Left kidney (tissue), 2 donors: ENCODE measurements around the gene SCUBE3. TPM values are rescaled to one million over a fixed set of nuclear protein-coding genes. Genes with fewer than 3 reads are reported as not detected.

ENCODE experiments used
- DNase-seq: peaks from one replicate; pipeline ENCODE4 v3.0.0-alpha.2; 2013
- polyA plus RNA-seq: library from polyadenylated mRNA; unstranded; fragments of 120-200 nt; gene quantifications from one replicate; pipeline ENCODE4 v1.2.1, GENCODE V29; 2013; ENCODE audit not compliant: insufficient read length

Gene SCUBE3
- polyA plus RNA-seq, 1 donor: 63.6 TPM

DNA sequence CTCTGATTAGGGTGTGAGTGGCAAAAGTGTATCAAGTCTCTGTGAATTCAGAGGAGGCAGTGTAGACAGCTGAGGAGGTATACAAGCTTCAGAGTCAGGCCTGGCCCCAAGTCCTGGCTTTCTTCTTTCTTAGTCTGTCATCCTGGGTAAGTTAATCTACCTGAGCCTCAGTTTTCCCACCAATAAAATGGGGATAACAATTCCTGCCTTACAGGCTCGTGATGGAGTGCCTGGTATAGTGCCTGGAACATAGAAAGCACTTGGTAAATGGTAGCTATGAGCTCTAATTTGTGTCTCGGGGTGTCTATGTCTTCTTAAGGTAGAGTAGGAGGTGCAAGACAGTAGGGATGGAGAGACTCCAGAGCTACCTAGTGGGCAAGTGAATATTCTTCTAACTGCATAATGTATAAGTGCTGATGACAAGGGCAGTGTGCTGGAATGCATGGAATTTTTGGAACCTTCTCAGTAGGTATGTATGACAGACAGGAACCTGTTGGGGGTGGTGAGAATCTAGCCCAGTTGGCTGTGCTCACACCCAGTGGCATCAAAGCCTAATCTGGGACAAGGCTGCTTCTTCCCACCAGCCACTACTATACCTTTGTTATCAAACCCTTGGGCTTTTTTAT, 4.0 kb upstream of the SCUBE3 start:
- no peak for DNase-seq

DNA sequence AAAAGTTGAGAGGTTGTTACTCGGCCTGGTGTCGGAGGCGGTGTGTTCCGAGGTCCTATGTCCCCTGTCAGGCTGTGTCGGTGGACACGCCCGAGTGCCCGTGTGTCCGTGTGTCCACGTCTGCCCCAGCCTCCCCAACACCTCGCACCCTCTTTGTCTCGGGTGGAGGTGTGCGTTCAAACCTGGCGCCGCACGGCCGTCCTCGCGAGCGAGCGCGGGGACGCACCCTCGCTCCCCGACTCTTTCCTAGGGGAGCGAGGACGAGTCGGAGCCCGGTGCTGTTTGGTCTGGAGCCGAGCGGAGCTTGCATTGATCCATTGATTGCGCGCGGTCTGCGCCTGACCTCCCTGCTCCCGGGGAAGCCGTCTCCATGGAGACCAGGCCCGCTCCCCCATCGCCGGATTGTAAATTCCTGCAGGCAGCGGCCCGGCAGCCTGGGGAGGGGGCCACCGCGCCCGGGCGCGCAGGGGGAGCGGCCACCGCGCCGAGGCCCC, 411 bp upstream of the SCUBE3 start:
- DNase-seq: no peak

DNA sequence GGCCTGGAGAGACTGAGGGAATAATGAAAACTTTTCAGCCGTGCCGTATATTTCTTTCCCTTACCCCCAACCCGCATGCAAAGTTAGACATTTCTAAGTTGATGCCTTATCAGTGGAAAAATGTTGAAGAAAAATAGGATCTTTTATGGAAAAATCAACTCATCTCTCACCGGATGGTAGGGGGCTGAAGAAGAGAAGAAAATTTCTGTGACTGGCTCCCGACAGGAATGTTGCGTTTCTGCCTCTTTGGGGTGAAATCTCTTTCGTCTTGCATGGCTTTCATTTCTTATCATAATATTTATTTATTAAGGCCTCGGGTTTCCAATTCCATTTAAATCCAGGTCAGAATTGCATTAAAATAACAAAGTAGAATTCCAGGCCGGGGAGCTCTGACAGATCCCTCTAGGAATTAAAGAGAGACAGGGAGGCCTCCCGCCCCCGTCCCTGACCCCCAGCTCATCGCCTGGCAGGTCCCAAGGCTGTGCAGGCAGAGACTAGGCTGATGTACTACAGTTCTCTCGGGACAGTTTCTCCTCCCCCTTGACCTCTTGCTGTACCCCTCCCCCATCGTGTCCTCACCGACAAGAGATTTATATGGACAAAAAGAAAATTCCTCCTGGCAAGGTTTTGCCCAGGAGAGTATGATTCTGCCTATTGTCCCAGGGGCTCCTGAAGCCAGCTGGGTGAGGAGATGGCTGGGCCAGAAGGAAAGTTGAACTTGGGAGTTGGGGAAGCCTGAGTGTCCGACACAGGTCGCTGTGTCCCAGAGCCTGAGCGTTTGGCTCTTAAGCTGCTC, 1.3 kb downstream of the SCUBE3 start:
- DNase-seq: no peak

DNA sequence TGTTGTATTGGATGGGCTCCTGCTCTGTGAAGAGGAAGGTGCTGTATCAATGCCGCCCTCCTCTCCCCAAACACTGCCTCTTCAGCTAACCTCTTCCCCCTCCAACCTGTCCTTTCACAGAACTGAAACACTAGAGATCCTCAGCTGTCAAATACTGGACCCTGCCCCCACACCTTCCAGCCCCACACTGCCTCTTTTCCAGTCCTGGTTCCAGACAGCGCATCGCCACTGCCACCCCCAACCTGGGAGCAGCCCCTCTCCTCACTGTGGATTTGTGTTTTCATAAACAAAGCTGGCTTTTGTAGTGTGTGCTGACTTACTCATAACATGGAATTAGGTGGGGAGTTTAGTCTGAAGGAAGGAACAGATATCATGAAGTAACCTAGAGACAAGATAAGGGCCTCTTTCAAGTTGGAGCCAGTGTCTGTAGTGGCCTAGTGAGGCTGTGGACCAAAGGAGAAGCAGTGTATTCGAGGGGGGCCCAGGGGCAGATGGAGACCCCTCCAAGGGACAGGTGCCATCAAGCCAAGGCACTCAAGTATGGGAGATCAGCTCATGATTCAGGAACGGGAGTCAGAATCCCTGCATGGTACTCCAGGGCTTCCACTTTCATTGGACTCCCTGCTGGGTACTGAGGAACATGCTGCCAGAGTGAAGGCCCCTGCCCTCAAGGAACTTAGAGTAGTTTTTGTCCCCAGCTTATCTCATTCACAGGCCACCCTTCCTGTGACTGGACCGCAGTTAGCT, 2.1 kb downstream of the SCUBE3 start:
- no peak for DNase-seq

DNA sequence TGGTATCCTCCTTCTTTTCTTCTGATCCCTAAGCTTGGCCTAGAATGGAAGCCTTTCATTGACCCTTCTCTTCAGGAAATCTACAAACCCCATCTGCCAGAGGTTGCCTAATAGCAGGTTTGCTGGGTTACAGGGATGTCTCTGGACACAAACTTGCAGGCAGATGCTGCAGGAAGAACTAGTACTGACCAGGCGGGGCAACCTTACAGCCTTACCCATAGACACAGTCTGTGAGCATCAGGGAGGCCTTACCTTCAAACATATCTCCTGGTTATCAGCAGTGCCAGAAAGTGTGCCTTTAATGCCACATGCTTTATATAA, 2.6 kb downstream of the SCUBE3 start:
- no peak for DNase-seq

DNA sequence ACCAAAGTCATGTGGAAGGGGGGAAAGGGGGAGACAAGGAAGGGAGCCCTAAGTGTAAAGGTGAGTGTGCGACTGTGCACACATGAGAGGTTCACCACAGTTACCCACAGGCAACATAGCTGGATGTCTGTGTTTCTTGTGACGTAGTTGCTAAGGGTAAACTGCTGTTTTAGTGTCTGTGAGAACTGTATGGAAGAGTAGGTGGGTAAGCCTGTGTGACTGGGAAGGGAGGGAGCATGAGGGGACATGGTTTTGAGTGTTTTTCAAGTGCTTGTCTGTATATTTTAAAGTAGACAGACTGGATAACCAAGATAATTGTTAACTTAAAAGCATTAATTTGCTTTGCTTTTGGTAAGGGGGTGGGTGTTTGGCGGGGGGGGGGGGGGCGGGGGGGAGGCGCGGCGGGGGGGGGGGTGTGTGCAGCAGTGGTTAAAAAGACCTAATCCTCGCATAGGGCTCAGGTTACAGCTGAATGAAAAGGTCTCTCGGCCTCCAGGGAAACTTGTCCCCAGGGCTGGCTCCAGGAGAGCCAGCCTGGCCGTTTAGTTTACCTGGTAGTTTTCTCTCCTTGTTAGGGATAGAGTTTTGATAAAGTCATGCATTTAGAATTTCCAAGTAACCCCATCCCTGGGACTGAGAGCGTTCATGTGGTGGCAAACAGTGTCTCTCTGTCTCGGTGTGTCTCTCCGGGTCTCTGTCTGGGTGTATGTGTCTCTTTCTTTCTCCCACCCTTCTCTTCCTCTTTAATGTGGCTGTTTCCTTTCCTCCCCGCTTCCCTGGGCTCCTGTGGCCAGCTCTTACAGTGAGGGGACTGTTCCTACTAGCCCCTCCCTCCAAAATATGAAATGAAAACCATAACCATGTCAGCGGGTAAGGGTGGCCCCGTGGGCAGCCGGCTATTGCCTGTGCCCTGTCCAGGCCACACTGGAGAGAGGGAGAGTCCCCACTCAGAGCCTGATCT, 3.4 kb downstream of the SCUBE3 start:
- no peak for DNase-seq

DNA sequence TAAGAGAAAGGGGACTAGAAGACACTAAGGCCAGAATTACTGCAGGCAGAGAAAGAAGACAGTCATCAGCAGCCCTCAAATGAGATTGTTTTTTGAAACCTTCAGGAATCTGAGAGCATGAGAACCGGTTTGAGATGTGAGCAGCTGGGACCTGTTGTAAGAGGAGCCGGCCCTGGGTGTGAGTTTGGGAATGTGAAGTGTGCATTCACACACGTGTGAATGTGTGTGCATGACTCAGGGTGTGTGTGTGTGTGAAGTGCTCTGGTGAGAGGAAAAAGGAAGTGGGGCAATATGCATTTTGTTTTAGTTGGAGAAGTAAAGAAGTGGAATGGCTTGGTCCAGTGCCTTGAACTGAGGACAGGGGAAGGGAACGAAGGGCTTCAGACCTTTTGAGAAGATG, 4.3 kb downstream of the SCUBE3 start:
- no peak for DNase-seq

DNA sequence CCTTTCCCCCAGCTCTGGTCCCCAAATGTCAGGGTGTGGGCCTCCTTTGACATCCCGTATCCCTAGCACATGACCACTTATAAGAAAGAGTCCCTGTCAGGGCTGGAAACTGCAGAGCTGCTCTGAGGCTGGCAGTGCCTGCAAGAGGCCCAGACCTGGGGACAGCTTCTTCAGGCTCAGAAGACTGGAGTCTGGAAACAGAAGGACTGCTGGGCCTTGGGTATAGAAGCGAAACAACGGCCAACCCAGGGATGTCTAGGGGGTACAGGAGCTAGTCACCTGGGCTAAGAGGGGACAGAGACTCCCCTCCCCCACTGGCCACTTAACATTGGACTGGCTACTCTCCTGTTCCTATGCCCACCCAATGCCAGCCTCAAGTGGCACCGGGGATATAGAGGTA, 4.7 kb downstream of the SCUBE3 start:
- no peak for DNase-seq

DNA sequence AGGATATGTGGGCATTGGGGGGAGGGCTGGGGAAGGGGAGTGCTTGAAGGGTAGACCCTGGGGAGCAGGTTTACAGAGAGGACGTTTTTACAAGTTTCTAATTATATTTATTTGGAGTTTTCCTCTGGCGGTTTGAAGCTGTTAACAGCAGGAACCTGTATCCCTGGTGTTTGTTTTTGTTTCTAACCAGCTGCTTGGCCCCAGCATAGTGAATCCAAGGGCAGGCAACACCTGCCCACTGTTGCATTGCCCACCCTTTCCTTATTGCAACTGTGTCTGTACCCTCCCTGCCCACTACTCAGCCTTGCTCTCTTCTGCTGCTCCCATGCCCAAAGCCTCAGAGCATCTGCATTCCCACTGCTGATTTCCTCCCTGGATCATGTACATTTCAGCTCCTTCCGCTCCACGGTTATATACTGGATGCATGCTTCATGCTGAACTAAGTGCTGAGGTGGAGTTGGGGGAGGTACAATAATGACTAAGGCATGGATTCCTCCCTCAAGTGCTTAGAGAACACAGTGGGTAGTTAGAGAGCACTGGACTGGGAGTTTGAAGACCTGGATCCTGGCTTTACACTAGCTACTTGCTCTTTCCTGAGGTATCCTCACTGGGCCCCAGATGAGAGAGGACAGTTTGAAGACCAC, 6.0 kb downstream of the SCUBE3 start:
- no peak for DNase-seq

DNA sequence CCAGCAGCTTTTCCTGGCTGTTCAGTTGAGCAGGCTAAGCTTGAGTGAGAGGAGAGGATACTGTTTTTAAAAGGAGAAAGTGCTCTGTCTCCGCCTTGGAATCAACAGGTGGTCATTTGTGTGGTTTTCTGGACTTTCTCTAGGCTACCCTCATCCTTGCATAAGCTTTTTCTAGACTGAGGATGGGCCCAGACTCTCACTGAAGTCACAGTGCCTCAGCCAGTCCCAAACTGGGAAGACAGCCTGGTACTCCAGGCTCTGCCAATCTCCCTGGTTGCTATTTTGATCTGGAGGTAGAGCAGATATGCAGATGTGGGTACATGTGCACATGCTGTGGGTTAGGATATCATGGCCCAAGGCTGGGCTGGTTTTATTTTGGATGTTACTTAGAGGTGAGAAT, 7.0 kb downstream of the SCUBE3 start:
- no peak for DNase-seq

DNA sequence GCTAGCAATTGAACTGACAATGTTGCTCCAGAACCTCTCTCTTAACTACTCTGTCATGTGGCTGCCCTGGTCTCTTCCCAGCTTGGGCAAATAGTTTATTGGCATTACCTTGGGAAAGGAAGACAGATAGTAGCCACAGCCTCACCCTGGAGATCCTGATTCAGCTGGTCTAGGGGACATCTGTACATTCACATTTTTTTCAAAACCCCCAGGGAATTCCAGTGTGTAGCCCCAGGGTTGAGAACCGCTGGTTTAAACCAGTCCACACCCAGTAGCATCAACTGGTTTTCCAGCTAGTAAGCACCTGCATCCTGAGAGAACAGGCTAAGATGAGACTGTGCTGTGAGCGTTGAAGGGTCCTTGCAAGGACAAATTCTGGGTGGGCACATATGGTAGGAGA, 9.6 kb downstream of the SCUBE3 start:
- no peak for DNase-seq

DNA sequence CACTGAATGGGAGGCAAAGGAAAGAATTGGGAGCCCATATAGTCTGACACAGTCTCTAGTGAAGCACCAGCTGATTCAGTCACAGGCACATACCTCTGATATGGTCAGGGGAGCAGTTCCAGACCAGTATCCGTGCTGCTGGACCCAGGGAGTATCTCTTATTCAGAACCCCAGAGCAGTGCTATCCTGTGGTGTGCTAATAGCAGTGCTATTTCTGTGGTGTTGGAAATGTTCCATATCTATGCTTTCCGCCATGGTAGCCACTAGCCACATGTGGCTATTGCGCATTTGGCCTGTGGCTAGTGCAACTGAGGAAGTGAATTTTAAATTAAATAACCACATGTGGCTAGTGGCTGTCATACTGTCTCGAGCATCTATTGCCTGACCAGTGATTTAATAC, 11.0 kb downstream of the SCUBE3 start:
- DNase-seq: no peak

DNA sequence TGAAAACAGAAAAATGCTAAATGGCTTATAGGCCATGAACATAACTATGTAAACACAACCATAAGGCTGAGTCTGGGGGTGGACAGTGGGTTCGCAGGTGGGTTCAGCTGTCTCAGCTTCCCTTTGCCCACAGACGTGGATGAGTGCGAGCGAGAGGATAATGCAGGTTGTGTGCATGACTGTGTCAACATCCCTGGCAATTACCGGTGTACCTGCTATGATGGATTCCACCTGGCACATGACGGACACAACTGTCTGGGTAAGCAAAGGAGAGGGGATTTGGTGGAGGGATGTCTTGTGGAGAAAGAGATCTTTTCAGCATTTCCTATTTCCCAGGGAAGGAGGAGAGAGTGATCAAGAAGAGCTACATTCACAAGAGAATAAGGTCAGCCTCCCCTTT, 14.7 kb downstream of the SCUBE3 start:
- no peak for DNase-seq

DNA sequence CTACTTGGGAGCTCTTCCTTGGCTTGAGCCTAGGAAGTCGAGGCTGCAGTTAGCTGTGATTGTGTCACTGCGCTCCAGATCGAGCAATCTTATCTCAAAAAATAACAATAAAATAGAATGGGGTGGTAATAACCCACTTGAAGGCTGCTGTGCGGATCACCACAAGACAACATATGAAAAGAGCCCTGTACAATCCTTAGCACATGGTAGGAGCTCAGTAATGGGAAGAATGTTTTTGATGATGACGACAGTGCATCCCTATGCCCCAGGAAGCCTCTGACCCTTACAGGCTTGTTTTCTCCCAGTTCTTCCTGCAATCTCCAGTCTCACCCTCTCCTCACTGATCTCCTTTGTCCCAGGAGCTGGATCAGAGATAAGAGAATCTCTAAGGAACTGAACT, 15.5 kb downstream of the SCUBE3 start:
- DNase-seq: no peak

DNA sequence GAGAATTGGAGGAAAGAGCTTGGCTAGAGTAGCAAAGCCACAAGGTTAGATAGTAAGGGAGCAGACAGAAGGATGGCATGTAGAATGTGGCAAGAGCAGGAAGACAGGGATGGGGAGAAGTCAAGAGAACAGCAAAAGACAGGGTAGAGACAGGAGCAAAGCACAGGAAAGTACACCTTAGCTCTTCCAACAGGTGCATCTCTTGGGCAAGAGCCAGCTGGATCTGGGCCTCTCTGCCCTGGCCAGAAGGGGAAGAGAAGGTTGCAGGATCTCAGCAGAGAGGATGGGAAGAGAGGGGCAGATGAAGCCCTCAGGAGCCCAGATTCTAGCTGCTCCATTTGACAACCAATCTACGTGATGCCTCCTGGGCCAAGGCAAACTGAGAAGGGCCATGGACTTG, 16.7 kb downstream of the SCUBE3 start:
- DNase-seq: no peak

DNA sequence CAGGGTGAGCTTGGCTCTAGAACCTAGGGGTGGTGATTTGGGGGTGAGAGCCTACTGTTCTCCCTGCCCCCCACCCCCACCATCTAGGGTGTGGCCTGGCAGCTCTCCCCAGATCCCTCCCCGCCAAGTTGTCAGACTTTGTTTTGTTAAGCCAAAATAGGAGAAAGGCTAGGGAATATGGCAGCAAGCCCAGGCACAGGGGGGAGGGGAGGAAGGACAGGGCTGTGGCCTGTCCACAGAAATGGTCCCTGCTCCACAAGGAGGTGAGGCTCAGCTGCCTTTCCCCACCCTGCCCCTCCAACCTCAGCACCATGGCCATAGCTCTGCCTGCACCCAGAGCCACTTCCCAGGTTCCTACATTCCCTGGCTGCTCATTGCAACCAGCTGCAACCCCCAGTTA, 17.2 kb downstream of the SCUBE3 start:
- DNase-seq: no peak

DNA sequence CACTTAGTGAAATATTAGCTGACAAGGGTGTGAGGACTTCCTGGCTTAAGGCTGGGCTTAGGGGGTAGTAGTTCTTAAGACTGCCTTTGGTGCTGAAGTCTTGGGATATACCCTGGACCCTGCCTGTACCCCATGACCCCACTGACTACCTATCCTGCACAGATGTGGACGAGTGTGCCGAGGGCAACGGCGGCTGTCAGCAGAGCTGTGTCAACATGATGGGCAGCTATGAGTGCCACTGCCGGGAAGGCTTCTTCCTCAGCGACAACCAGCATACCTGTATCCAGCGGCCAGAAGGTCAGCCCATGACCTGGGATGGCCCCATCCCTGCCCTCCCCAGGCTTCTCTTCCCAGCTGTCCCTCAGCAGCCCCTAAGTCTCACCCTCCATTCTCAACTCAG, 17.8 kb downstream of the SCUBE3 start:
- DNase-seq: no peak

DNA sequence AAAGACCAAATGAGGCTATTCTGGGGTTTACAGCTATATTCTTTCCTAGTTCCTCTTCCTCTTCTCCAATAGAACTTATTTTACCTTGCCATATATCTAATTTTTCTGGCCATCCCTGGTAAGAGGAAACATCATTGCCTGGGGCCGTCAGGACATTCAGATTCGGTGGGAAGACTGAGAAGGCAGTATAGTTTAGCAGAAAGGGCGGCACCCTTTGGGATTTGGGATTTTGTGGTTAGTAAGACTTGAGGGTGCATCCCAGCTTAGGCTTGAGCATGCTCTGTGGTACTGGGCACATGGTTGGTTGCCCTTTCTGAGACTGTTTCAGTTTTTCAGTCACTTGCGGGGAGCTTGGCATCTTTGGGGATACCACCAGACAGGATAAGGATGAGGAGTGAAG, 21.1 kb downstream of the SCUBE3 start:
- DNase-seq: no peak

DNA sequence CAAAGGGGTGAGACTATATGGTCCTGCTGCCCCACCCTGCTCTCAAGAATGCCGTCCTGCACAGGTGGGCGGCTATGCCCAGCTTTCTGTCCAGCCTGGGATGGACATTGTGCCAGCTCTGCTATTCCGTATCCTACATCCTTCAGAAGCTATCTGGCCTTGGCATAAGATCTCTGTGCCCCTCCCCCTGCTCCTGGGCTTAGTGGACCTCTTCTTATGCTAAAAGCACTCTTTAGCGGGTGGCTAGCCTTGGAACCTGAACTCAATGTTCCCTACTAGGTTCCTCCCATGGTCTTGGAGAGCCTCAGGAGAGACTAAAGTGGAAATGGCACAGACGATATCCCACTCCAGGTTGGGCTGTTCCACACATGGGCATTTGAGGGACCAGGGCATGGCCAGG, 22.5 kb downstream of the SCUBE3 start:
- DNase-seq: no peak

DNA sequence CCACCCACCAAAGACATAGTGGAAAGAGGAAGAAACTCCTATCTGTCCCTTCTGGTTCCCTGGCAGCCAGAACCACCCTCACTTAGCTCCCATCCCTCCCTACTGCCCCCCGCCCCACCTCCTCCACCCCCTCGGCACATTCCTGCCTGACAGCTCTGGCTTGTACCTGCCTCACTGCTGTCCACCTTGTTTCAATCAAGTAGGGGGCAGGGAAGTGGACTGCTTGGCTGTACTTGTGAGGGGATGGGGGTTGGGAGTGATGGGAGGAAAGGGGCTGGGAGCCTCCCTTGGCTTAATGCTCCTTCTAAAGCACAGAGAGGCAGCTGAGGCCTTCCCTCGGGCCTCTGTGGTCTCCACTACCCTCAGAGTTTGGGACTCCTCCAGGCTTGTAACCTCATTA, 23.7 kb downstream of the SCUBE3 start:
- no peak for DNase-seq

DNA sequence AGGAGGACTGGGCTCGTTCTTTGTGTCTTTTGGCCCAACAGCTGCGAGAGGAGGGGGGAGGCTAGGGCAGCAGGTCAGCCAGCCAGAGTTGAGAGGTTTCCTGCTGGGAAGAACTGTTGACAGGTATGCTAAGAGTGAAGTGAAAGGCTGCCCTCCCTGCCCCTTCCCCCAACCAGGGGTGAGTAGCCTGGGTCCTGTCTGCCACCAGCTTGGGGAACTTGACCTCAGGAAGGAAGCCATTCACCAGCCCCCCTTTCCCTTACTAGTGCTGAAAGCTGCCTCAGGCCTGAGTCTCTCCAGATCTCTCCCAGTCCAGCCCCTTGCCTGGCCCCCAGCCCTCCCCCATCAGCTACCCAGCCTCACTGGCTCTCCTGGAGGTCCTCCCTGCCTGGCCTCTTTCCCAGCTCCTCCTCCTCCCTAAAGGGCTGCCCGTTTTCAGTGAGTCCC, 25.1 kb downstream of the SCUBE3 start:
- no peak for DNase-seq

DNA sequence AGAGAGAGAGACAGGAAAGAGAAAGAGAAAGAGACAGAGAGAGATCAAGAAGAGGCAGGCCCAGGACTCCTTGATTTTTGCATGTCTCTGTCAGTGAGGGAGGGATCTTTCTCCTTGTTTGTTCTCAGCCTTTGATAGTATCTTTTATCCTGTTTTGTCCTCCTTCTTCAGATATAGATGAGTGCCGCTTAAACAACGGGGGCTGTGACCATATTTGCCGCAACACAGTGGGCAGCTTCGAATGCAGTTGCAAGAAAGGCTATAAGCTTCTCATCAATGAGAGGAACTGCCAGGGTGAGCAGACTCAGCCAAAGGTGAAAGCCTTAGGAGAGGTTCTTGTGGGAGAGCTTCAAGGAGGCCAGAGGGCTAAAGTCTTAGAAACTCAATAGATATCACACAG, 25.8 kb downstream of the SCUBE3 start:
- no peak for DNase-seq
